WTC11 (cell line): ENCODE data around the gene ZNF8. TPM values are rescaled to one million over a fixed set of nuclear protein-coding genes. Genes with fewer than 3 reads are reported as not detected.

Experiments
- ATAC-seq: fragments of 200-7000 bp; cut with Tn5 transposase; 2 replicates; pipeline ENCODE4 v1.10.0; 2021; ENCODE audit warnings: mild to moderate bottlenecking, moderate library complexity
- CTCF ChIA-PET: fragments of 300-600 bp; sonication (Branson Sonifier 250); formaldehyde crosslinking; loops from one replicate; lab custom pipeline; 2021; ENCODE audit warnings: antibody characterized with exemption; lab: Charles Lee
- POLR2A ChIA-PET: fragments of 350-600 bp; sonication (Branson Sonifier 250); formaldehyde crosslinking; loops from one replicate; lab custom pipeline; 2021; ENCODE audit warnings: antibody characterized with exemption; lab: Charles Lee
- DNase-seq: peaks from one replicate; pipeline ENCODE4 v3.0.0; 2021; ENCODE audit warnings: low spot score
- H3K27ac Mint-ChIP-seq: 2 replicates; pipeline ENCODE4 v1.8.0; 2021; ENCODE audit warnings: mixed read lengths
- H3K27me3 Mint-ChIP-seq: 2 replicates; pipeline ENCODE4 v1.8.0; 2021; ENCODE audit warnings: low read depth, mild to moderate bottlenecking, moderate library complexity, mixed read lengths
- H3K36me3 Mint-ChIP-seq: 2 replicates; pipeline ENCODE4 v1.8.0; 2021; ENCODE audit warnings: mixed read lengths
- H3K4me1 Mint-ChIP-seq: 2 replicates; pipeline ENCODE4 v1.8.0; 2022; ENCODE audit warnings: mixed read lengths
- H3K4me3 Mint-ChIP-seq: 2 replicates; pipeline ENCODE4 v1.8.0; 2021; ENCODE audit warnings: mild to moderate bottlenecking, moderate library complexity, mixed read lengths
- H3K9me3 Mint-ChIP-seq: 2 replicates; pipeline ENCODE4 v1.8.0; 2021; ENCODE audit warnings: mixed read lengths
- ATF2 ChIP-seq: sonication (generic); formaldehyde crosslinking; IDR thresholded peaks from 2 replicates; pipeline ENCODE4 v1.8.1; 2022; ENCODE audit warnings: low read depth, missing genetic modification reagents, borderline replicate concordance
- E2F5 ChIP-seq: sonication (generic); formaldehyde crosslinking; IDR thresholded peaks from 2 replicates; pipeline ENCODE4 v1.8.1; 2022; ENCODE audit warnings: mild to moderate bottlenecking, moderate library complexity, missing genetic modification reagents
- FOXK1 ChIP-seq: sonication (generic); formaldehyde crosslinking; IDR thresholded peaks from 2 replicates; pipeline ENCODE4 v1.8.0; 2022; ENCODE audit warnings: mild to moderate bottlenecking, moderate library complexity, missing genetic modification reagents
- FOXP4 ChIP-seq: sonication (generic); formaldehyde crosslinking; IDR thresholded peaks from 2 replicates; pipeline ENCODE4 v1.8.0; 2022; ENCODE audit warnings: mild to moderate bottlenecking, missing genetic modification reagents
- HMGXB4 ChIP-seq: sonication (generic); formaldehyde crosslinking; IDR thresholded peaks from 2 replicates; pipeline ENCODE4 v1.8.1; 2023; ENCODE audit warnings: mild to moderate bottlenecking, moderate library complexity, missing genetic modification reagents
- NR2C2 ChIP-seq: sonication (generic); formaldehyde crosslinking; IDR thresholded peaks from 2 replicates; pipeline ENCODE4 v1.8.0; 2022; ENCODE audit warnings: mild to moderate bottlenecking, missing genetic modification reagents
- OVOL2 ChIP-seq: fragments of 250-450 bp; sonication (Bioruptor Pico); IDR thresholded peaks from 2 replicates; pipeline ENCODE4 v1.9.0; 2021; ENCODE audit warnings: mild to moderate bottlenecking, borderline replicate concordance
- RORB ChIP-seq: fragments of 250-450 bp; sonication (Bioruptor Pico); IDR thresholded peaks from 2 replicates; pipeline ENCODE4 v1.9.0; 2021; ENCODE audit warnings: mild to moderate bottlenecking
- TCF7 ChIP-seq: sonication (generic); formaldehyde crosslinking; IDR thresholded peaks from 2 replicates; pipeline ENCODE4 v1.8.0; 2022; ENCODE audit warnings: mild to moderate bottlenecking, low read depth, missing genetic modification reagents, moderate library complexity
- ZBTB21 ChIP-seq: sonication (generic); formaldehyde crosslinking; IDR thresholded peaks from 2 replicates; pipeline ENCODE4 v1.8.1; 2023; ENCODE audit warnings: mild to moderate bottlenecking, missing genetic modification reagents, borderline replicate concordance
- ZNF121 ChIP-seq: sonication (generic); formaldehyde crosslinking; IDR thresholded peaks from 2 replicates; pipeline ENCODE4 v1.8.0; 2023; ENCODE audit warnings: missing genetic modification reagents
- ZNF281 ChIP-seq: sonication (generic); formaldehyde crosslinking; IDR thresholded peaks from 2 replicates; pipeline ENCODE4 v1.8.0; 2023; ENCODE audit warnings: mild to moderate bottlenecking, missing genetic modification reagents
- ZNF317 ChIP-seq: sonication (generic); formaldehyde crosslinking; IDR thresholded peaks from 2 replicates; pipeline ENCODE4 v1.8.1; 2023; ENCODE audit warnings: low read depth, mild to moderate bottlenecking, moderate library complexity, missing genetic modification reagents, borderline replicate concordance
- ZNF416 ChIP-seq: fragments of 250-450 bp; sonication (Bioruptor Pico); IDR thresholded peaks from 2 replicates; pipeline ENCODE4 v1.9.0; 2021; ENCODE audit warnings: mild to moderate bottlenecking, inconsistent platforms
- ZSCAN18 ChIP-seq: fragments of 250-450 bp; sonication (Bioruptor Pico); IDR thresholded peaks from 2 replicates; pipeline ENCODE4 v2.1.2; 2022; ENCODE audit warnings: mild to moderate bottlenecking, moderate library complexity
- total RNA-seq: library from RNA; stranded (reverse); gene quantifications from 3 replicates; pipeline ENCODE4 v1.2.3, GENCODE V29; 2021

Gene ZNF8
- total RNA-seq, 1 experiment from 2014 or later: 18.8 TPM

GRCh38 chr19:58262922-58263296 lies 15.8 kb upstream of the ZNF8 start (continued):
- no peak for TF ChIP-seq HMGXB4
- no peak for TF ChIP-seq ZBTB21 (CRISPR knock-in tag)
- TF ChIP-seq RORB: no peak
- TF ChIP-seq ZSCAN18 (CRISPR knock-in tag): no peak
- no peak for TF ChIP-seq TCF7
- no peak for TF ChIP-seq FOXK1 (CRISPR knock-in tag)
- TF ChIP-seq FOXP4: no peak
- TF ChIP-seq OVOL2: no peak
- TF ChIP-seq ZNF121 (CRISPR knock-in tag): no peak
- TF ChIP-seq, all 79 proteins: peak for 0

GRCh38 chr19:58265100-58265499 lies 13.7 kb upstream of the ZNF8 start:
- H3K27me3 Mint-ChIP-seq: peaks cover 40% of the 10 kb centered on the region
- TF ChIP-seq NR2C2: no peak
- no peak for TF ChIP-seq ATF2
- TF ChIP-seq ZNF317 (CRISPR knock-in tag): no peak
- no peak for TF ChIP-seq ZNF416
- no peak for TF ChIP-seq E2F5 (CRISPR knock-in tag)
- TF ChIP-seq ZNF281 (CRISPR knock-in tag): no peak
- TF ChIP-seq, all 79 proteins: peak for 0
- ATAC-seq (no peak), DNase-seq (no peak)
- H3K4me1 Mint-ChIP-seq: no peaks in the 10 kb centered on the region
- ChIA-PET CTCF (no interaction called here), POLR2A (interaction anchor here (1.2 kb wide), 1 partner anchor 14 kb away, joined by 5 read pairs; the partner anchor contains the start of gene ZNF8)
- H3K9me3 Mint-ChIP-seq: peaks cover 53% of the 10 kb centered on the region
- H3K4me3 Mint-ChIP-seq: no peak overlapping the region
- no peak overlapping the region for H3K27ac Mint-ChIP-seq
- H3K36me3 Mint-ChIP-seq: peaks cover 86% of the 10 kb centered on the region
